K562 (cell line): ENCODE measurements around the gene C15orf62. TPM values are rescaled to one million over a fixed set of nuclear protein-coding genes. Genes with fewer than 3 reads are reported as not detected.

Experiments used
- ARID1B ChIP-seq: fragments of 450-650 bp; IDR thresholded peaks from 2 replicates; pipeline ENCODE4 v1.6.1; 2016; ENCODE audit warnings: antibody characterized with exemption, mild to moderate bottlenecking, inconsistent platforms
- BMI1 ChIP-seq: fragments of 150-350 bp; IDR thresholded peaks from 2 replicates; pipeline ENCODE4 v1.6.1; 2014; ENCODE audit warnings: low read length
- BRD4 ChIP-seq: fragments of 200-600 bp; sonication (generic); IDR thresholded peaks from 2 replicates; pipeline ENCODE4 v1.6.1; 2017; ENCODE audit warnings: inconsistent platforms
- BRF2 ChIP-seq: IDR thresholded peaks from 3 replicates; pipeline ENCODE4 v1.6.1; 2011; ENCODE audit warnings: borderline replicate concordance, mild to moderate bottlenecking; ENCODE audit not compliant: insufficient read length, insufficient read depth
- CC2D1A ChIP-seq: fragments of 450-650 bp; IDR thresholded peaks from 2 replicates; pipeline ENCODE4 v1.6.1; 2017; ENCODE audit warnings: mild to moderate bottlenecking
- CREM ChIP-seq: IDR thresholded peaks from 2 replicates; pipeline ENCODE4 v1.6.1; 2014; ENCODE audit warnings: antibody characterized with exemption, low read depth
- DEAF1 ChIP-seq: fragments of 450-650 bp; formaldehyde crosslinking; IDR thresholded peaks from 2 replicates; pipeline ENCODE4 v1.4.0; 2020; ENCODE audit warnings: mild to moderate bottlenecking, moderate library complexity
- ELF2 ChIP-seq: fragments of 250-450 bp; sonication (Bioruptor Pico); IDR thresholded peaks from 2 replicates; pipeline ENCODE4 v1.5.0; 2021; ENCODE audit warnings: mild to moderate bottlenecking
- GABPB1 ChIP-seq: sonication (generic); formaldehyde crosslinking; IDR thresholded peaks from 2 replicates; pipeline ENCODE4 v1.8.0; 2022; ENCODE audit warnings: mild to moderate bottlenecking, missing genetic modification reagents
- HNRNPH1 ChIP-seq: fragments of 200-400 bp; formaldehyde crosslinking; optimal IDR thresholded peaks from 2 replicates; pipeline ENCODE3; 2017; ENCODE audit warnings: low read depth, mild to moderate bottlenecking, low read length, moderate library complexity
- HOMEZ ChIP-seq: fragments of 250-450 bp; sonication (Bioruptor Pico); IDR thresholded peaks from 2 replicates; pipeline ENCODE4 v1.4.0; 2020; ENCODE audit warnings: mild to moderate bottlenecking, moderate library complexity
- NCOA6 ChIP-seq: fragments of 450-650 bp; IDR thresholded peaks from 2 replicates; pipeline ENCODE4 v1.6.1; 2017; ENCODE audit warnings: mild to moderate bottlenecking
- PTBP1 ChIP-seq: fragments of 200-400 bp; formaldehyde crosslinking; IDR thresholded peaks from 2 replicates; pipeline ENCODE4 v1.6.1; 2017; ENCODE audit warnings: low read depth, low read length
- RBM15 ChIP-seq: fragments of 200-400 bp; formaldehyde crosslinking; IDR thresholded peaks from 2 replicates; pipeline ENCODE4 v1.6.1; 2018; ENCODE audit warnings: mild to moderate bottlenecking, low read length, moderate library complexity; ENCODE audit not compliant: insufficient read depth
- SRSF3 ChIP-seq: fragments of 200-400 bp; formaldehyde crosslinking; IDR thresholded peaks from 2 replicates; pipeline ENCODE4 v1.6.1; 2016; ENCODE audit warnings: mild to moderate bottlenecking, low read length, moderate library complexity; ENCODE audit not compliant: insufficient read depth
- TARDBP ChIP-seq: fragments of 450-650 bp; IDR thresholded peaks from 2 replicates; pipeline ENCODE4 v1.6.1; 2016
- TEAD2 ChIP-seq: fragments of 450-650 bp; IDR thresholded peaks from 2 replicates; pipeline ENCODE4 v1.6.1; 2016; ENCODE audit warnings: missing genetic modification characterization, control low read depth, missing compliant biosample characterization
- ZBTB9 ChIP-seq: fragments of 450-650 bp; formaldehyde crosslinking; IDR thresholded peaks from 2 replicates; pipeline ENCODE4 v1.4.0; 2020; ENCODE audit warnings: mild to moderate bottlenecking, moderate library complexity
- ZHX1 ChIP-seq: fragments of 150-350 bp; conservative IDR thresholded peaks from 2 replicates; pipeline ENCODE4 v1.6.1; 2014; ENCODE audit warnings: low read length
- ZNF584 ChIP-seq: fragments of 200-800 bp; sonication (Bioruptor generic); IDR thresholded peaks from 2 replicates; pipeline ENCODE4 v1.6.1; 2016; ENCODE audit warnings: low read depth, mild to moderate bottlenecking, missing genetic modification characterization, missing compliant biosample characterization
- ZNF77 ChIP-seq: fragments of 250-450 bp; sonication (Bioruptor Pico); IDR thresholded peaks from 2 replicates; pipeline ENCODE4 v1.5.0; 2020
- polyA plus RNA-seq, 8 experiments: library from polyadenylated mRNA; depleted of rRNA in 4 of 8; stranded (reverse) in 5 of 8; unstranded in 3 of 8; fragments of >200 nt; fragmentation: Nextera tagmentation in 2 of 8; fragmentation: Illumina TruSeq in 1 of 8; extraction: Ambion mirVana in 2 of 8; extraction: Trizol in 1 of 8; gene quantifications; 2 replicates each; pipeline versions ENCODE4 v1.2.1 to v1.2.3, GENCODE V29; 2011 to 2014; ENCODE audit warnings: inconsistent platforms in 1 of 8, missing spikeins in 1 of 8
- total RNA-seq, 7 experiments: library from RNA; depleted of rRNA in 6 of 7; stranded (reverse); fragments of >200 nt in 6 of 7; fragmentation: Illumina TruSeq in 2 of 7; extraction: Trizol in 2 of 7; gene quantifications; 2 replicates each; pipeline versions ENCODE4 v1.2.1 to v1.2.3, GENCODE V29; 2011 to 2021; ENCODE audit warnings: low replicate concordance in 1 of 7

C15orf62 gene
- total and polyA plus RNA-seq, 9 of the 15 experiments (the other 6 are each of a cell fraction or from before 2014, with no cell fraction given): 0.01 to 0.76 (median 0.30) TPM; not detected in 1

- no peak for TF ChIP-seq HOMEZ
- no peak for TF ChIP-seq BRF2
- TF ChIP-seq NCOA6: no peak
- TF ChIP-seq GABPB1 (CRISPR knock-in tag): peak; percentile 73; the same call in 1 of the 2 replicates
- TF ChIP-seq TEAD2 (tag): no peak
- no peak; the same call in 1 of the 2 replicates for TF ChIP-seq ARID1B
- TF ChIP-seq BMI1: no peak
- no peak for TF ChIP-seq ZBTB9 (CRISPR knock-in tag)
- TF ChIP-seq ZNF584 (CRISPR knock-in tag): no peak
- peak; percentile 36; the same call in 1 of the 2 replicates for TF ChIP-seq TARDBP
- no peak for TF ChIP-seq SRSF3
- no peak for TF ChIP-seq HNRNPH1
- no peak for TF ChIP-seq RBM15
- peak; percentile 66; the same call in 1 of the 2 replicates for TF ChIP-seq ELF2 (CRISPR knock-in tag)
- no peak for TF ChIP-seq CC2D1A
- no peak for TF ChIP-seq ZHX1
- TF ChIP-seq BRD4: no peak
- no peak for TF ChIP-seq ZNF77 (CRISPR knock-in tag)
- TF ChIP-seq DEAF1 (CRISPR knock-in tag): no peak
- TF ChIP-seq CREM: peak; percentile 86
- TF ChIP-seq PTBP1: no peak
Measured at GRCh38 chr15:40763801-40764628, 5.8 kb upstream of the C15orf62 start, which contains the start of gene GCHFR (continued).
